HG02571 (cell line): ENCODE results near the gene KRTAP10-1.
"Not testable (repeated sequence)": the region's sequence is repeated elsewhere in the genome, so short reads cannot be mapped to it uniquely, and the experiment has no call there.

ENCODE experiments used
- ATAC-seq: cut with Tn5 transposase; IDR thresholded peaks from one replicate; pipeline ENCODE4 v1.9.1; 2021; ENCODE audit warnings: mild to moderate bottlenecking, moderate library complexity; ENCODE audit not compliant: unreplicated experiment

Gene KRTAP10-1, protein sequence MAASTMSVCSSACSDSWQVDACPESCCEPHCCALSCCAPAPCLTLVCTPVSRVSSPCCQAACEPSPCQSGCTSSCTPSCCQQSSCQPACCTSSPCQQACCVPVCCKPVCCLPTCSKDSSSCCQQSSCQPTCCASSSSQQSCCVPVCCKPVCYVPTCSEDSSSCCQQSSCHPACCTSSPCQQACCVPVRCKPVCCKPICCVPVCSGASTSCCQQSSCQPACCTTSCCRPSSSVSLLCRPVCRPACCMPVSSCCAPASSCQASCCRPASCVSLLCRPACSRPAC

DNA sequence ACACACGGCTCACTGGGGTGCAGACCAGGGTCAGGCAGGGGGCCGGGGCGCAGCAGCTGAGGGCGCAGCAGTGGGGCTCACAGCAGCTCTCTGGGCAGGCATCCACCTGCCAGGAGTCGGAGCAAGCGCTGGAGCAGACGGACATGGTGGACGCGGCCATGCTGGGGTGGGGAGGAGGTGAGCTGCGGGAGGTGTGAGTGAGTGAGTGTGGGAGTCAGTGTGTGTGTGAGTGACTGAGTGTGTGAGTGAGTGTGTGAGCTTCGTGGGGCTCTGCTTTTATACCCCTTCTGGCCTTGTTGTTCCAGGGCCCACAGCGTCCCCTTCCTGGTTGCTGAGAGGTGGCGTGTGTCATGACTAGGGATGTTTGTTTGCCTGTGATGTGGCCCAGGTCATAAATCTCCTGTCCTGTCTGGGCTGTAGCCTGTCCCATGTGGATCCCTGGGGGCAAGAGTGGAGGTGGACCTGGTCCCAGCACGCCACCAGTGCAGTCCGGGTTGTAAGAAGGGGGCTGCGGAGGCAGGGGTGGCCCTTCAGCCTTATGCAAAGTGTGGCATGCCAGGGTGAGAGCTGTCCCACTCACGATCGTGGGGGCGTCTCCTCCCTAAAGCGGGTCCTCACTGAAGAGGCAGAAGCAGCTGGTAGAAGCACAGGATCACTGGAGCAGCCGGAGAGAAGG, at the start of gene KRTAP10-1:
KRTAP10-1 (minus strand) TSS at position 205 of the 676 bp plus-strand sequence; CDS start at position 160, 45 bp downstream.
- no peak for ATAC-seq

DNA sequence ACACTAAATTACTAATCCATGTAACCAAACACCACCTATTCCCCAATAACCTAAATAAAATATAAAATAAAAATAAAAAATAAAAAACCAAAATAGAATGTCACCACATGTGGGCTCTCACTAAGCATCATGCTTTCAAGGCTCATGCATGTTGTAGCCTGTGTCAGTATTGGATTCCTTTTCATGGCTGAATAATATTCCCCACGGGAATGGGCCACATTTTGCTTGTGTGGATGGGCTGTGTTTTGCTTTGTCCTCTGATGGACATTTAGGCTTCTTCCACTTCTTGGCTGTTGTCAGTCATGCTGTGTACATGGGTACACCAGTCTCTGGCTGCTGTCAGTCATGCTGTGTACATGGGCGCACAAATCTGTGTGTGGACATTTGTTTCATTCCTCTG, 49.1 kb upstream of the KRTAP10-1 start:
- ATAC-seq = no peak

DNA sequence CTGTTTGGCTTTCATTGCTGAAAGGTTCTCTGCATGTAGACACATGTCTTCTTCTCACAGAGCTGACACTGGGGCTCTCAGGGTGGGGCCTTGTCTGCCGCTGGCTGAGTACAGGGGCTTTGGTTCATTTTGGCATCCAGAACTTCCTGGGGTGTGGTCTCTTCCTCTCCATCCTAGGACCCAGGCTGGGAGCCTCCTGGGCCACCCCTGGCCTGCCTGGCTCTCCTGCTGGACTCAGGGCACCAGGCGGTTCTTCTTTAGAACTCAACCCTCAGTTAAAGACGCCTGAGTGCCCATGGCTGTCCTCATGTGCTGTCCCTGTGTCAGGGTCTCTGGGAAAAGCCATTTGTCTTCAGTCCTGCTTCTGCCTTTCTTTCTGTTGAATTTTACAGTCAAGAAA, 45.9 kb upstream of the KRTAP10-1 start:
- no peak for ATAC-seq

DNA sequence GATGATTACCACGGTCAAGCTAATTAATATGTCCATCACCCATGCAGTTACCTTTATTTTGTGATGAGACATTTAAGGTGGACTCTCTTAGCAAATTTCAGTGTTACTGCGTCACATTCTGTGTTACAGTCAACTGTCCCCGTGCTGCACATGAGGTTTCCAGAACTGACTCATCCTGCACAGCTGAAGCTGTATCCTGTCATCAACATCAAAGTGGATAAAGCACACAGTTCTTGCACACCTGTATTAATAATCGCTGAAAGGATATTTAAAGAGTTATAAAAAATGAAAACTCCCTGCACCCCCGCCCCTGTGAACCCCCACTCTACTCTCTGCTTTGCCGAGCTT, 43.8 kb upstream of the KRTAP10-1 start:
- ATAC-seq = no peak

DNA sequence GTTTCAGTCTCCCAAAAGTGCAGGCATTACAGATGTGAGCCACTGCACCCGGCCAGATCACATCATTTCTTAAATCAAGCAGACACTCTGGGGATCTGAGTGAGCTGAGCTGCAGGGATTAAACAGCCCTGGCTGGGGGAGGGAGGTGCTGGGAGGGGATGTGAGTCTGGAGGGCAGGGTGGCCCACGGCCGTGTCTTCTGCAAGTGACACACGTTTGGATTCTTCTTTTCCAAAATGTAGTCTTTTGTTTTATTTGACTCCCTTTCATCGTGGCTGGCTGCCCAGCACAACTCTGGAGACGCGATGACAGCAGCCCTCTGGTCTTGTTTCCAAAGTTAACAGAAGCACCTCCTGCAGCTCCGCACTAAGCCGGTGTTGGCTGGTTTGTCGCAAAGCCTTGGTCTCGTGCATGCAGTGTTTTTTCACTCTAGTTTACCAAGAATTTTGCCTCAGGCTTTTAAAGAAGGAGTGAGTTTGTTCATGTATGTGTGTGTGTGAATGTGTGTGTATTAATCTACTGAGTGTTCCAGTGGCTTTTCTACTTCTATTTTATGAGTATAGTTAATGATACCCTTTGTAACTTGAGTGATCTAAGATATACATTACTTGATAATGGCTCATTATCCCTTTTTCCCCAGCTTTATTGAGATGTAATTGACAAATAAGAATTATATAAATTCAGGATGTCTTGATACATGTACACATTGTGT, 43.2 kb upstream of the KRTAP10-1 start:
- ATAC-seq = no peak

DNA sequence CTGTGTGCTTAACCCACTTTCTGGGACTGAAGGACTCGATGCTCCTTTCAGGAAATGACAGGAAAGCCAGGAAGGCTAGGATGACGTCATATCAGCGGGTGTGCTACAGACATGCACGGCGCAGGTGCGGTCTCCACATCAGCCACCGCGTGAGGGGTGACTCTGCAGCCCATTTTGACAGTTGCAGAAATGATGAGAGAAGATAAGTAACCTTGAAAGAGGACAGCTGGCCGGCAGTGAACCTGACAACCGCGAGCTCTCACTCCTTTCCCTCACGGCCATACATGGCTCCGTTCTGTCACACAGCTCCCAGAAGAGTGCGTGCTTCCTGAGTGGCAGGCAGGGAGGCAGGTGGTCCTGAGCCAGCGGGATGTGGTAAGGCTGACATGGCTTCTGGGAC, 42.1 kb upstream of the KRTAP10-1 start:
- ATAC-seq = no peak

DNA sequence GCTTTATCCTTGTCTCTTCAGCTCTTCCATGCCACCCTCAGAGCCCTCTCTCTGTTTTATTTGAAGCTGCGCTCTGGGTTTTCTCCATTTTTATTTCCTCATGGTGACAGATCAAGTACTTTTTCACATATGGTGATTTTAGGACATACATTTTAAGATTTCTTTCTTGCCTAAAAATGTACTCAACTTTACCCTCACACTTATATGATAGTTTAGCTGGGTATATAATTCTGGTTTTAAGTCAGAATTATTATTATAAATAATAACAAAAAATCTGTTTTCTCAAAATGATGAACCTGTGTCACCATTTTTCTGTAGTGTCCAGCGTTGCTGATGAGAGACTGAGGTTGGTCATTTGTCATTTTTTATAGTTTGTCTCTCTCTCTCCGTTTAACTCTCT, 41.2 kb upstream of the KRTAP10-1 start:
- ATAC-seq = no peak

DNA sequence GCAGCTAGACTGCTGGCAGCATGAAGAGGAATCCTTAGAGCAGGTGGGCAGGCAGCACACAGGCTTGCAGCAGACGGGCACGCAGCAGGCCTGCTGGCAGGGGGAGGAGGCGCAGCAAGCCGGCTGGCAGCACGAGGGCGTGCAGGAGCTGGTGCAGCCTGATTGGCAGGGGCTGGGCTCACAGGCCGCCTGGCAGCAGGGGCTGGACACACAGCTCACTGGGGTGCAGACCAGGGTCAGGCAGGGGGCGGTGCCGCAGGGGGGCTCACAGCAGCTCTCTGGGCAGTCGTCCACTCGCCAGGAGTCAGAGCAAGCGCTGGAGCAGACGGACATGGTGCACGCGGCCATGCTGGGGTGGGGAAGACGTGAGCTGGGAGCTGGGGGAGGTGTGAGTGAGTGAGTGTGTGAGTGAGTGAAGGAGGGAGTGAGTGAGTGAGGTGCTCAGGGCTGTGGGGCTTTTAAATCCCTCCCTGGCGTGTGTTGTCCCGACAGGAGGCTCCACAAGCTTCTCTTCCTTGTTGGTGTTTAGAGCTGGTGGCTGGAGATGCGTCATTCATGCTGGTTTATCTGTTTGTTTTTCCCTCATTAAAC, 40.3 kb upstream of the KRTAP10-1 start, which contains the start of gene KRTAP10-5:
KRTAP10-5 (minus strand) TSS at position 374 of the 591 bp plus-strand sequence; CDS start at position 348, 26 bp downstream.
- ATAC-seq = not testable (repeated sequence)

DNA sequence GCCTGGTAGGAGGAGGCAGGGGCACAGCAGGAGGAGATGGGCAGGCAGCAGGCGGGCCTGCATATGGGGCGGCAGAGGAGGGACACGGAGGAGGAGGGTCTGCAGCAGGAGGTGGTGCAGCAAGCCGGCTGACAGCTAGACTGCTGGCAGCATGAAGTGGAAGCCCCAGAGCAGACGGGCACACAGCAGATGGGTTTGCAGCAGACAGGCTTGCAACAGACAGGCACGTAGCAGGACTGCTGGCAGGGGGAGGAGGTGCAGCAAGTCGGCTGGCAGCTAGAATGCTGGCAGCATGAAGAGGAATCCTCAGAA, 39.8 kb upstream of the KRTAP10-1 start:
- no peak for ATAC-seq

DNA sequence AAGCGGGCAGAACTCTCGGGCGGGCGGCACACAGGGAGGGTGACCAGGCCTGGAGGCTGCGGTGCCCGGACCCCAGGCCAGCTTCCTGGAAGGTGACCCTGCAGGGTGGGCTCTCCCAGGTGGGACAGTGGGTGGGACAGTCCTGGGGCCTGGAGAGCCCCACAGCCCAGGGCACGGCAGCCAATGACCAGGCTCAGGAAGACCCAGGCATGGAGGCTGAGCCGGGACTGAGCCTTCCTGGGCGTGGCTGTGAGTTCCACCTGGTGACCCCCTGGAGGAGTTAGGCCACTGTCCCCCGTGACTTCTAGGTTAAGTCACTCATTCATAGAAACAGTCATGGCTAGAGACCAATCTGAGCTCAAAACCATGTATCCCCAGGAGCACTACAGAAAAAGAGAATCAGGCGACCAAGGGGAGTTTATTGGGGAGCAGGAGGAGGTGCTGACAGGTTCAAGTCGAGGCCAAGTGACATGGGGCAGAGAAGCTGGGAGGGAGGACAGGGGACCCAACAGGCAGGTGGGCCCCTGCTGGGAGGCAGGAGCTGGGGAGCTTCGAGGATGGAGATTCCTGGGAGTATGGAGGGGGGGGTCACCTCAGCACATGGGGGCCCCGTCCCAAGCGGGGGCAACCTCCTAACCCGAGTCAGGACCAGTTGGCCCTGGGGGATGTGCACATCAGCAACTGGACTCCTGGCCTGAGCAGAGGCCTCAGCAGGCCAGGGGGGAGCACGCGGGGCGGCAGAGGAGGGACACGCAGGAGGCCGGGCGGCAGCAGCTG, 39.2 kb upstream of the KRTAP10-1 start:
- ATAC-seq = no peak

DNA sequence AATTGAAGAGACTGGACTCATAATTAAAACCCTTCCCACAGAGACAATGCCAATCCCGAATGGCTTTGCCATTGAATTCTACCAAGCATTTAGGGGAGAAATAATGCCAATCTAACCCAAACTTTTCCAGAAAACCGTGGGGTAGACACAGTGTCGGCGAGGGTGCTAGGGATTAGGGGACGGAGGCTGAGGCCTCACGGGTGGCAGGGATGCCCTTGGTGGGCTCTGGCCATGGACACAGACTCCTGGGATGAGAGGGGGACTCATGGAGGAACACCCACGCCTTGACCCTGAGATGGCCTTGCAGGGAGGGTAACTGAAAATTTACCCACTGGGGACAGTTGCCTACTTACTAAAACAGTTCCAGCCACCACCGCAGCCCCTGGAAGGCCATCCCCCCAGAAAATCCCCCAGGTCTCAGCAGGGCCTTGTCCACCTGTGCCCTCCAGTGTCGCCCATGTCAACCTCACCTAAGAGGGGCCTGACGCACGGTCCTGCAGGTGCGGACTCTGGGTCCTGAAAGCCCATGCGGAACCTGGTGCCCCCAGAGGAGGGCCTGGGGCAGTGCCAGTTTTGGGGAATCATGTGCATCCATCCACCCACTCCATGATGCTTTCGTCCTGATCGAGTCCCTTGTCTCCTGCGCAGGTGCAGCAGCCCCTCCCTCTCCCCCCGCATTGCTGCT, 38.5 kb upstream of the KRTAP10-1 start:
- no peak for ATAC-seq

DNA sequence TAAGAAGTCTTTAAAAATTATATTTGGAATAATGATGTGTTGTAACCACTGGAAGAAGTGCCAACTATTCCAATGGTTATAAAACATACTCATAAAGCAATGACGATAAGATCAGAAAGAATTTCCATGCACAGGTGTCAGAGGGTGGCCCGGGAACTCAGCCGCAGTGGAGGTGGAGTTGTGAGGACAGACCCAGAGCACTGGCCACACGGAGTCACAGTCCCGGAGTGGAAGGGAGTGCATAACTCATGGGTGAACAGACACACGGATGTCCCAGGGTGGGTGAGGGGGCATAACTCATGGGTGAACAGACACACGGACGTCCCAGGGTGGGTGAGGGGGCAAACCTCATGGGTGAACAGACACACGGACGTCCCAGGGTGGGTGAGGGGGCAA, 36.0 kb upstream of the KRTAP10-1 start:
- no peak for ATAC-seq

DNA sequence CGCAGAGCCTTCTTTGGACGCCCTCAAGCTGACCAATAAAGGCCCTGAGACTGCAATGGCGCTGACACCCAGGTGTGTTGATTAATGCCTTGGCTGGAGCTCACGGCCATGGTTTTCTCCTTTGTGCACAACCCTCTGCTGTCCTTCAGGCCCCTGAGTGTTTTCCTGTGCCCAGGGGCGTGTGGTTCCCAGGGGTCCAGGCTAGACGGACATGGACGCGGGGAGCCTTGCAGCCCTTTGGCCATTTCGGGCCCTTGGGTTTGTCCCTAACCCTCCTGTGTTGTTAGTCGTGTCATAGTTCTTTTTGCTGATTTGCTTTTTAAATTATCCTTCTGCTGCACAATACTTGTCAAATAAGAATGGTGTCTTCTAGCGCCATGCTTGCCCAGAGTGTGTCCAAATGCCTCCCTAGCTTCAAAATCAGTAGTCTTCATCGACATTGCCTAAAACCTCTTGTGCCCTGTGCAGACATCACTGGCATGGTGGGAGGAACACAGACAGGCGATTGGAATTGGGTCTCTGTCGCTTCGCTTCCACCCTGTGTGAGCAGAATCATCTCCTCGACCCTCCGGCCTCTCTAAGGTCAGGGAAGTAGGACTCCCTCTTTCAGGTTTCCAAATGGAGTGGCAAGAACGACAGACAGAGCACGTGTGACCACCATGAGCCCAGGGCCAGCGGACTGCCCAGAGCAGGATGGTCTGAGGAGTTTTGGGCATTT, 35.5 kb upstream of the KRTAP10-1 start:
- no peak for ATAC-seq

DNA sequence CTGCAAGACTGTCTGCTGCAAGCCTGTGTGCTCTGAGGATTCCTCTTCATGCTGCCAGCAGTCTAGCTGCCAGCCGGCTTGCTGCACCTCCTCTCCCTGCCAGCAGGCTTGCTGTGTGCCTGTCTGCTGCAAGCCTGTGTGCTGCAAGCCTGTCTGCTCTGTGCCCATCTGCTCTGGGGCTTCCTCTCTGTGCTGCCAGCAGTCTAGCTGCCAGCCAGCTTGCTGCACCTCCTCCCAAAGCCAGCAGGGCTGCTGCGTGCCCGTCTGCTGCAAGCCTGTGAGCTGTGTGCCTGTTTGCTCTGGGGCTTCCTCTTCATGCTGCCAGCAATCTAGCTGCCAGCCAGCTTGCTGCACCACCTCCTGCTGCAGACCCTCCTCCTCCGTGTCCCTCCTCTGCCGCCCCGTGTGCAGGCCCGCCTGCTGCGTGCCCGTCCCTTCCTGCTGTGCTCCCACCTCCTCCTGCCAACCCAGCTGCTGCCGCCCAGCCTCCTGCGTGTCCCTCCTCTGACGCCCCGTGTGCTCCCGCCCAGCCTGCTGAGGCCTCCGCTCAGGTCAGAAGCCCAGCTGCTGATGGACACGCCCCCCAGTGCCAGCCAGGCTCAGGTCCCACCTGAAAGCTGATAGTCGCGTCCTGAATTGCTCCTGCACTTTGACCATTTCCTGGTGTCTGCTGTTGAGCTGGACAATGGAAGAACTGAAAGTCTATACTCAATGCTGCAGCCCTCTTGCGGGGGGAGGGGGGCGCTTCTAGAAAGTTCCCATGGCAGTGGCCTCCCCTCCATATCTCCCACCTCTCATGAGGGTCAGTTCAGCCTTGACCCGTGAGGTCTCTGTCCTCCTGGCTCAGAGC, 34.7 kb upstream of the KRTAP10-1 start:
- no peak for ATAC-seq

DNA sequence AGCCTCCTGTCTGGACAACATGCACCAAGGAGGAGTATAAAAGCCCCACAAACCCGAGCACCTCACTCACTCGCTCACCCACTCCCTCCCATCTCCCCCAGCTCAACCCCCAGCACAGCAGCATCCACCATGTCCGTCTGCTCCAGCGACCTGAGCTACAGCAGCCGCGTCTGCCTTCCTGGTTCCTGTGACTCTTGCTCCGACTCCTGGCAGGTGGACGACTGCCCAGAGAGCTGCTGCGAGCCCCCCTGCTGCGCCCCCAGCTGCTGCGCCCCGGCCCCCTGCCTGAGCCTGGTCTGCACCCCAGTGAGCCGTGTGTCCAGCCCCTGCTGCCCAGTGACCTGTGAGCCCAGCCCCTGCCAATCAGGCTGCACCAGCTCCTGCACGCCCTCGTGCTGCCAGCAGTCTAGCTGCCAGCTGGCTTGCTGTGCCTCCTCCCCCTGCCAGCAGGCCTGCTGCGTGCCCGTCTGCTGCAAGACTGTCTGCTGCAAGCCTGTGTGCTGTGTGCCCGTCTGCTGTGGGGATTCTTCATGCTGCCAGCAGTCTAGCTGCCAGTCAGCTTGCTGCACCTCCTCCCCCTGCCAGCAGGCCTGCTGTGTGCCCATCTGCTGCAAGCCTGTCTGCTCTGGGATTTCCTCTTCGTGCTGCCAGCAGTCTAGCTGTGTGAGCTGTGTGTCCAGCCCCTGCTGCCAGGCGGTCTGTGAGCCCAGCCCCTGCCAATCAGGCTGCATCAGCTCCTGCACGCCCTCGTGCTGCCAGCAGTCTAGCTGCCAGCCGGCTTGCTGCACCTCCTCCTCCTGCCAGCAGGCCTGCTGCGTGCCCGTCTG, 33.8 kb upstream of the KRTAP10-1 start, which contains the start of gene KRTAP10-4:
KRTAP10-4 (plus strand) TSS at position 100 of the 827 bp plus-strand sequence; CDS start at position 130, 30 bp downstream.
- not testable (repeated sequence) for ATAC-seq

DNA sequence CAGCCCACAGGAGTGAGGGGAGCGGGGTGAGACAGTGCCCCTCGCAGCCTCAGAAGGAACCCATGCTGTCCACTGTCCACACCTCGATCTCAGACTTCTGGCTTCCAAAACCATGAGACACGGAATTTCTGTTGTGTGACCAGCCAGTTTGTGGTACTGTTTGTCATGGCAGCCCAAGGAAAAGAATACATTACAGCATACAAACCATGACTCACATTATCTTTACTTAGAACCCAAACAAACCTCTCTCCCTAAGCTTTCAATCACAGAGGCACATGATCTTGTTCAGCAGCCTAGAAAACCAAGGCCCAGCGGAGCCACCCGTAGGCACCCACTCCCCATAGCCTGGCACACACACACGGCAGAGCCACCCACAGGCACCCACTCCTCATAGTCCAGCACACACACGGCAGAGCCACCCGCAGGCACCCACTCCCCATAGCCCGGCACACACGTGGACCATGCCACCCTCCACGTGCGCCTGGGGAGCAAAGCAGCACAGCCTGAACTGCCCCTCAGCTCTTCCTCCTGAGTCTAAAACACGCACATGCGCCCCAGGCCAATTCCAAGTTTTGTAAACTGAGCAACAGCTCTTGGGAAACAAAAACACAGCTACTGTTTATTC, 33.1 kb upstream of the KRTAP10-1 start:
- ATAC-seq = no peak
